ENCODE measurements around the gene PTPN6. TPM values are rescaled to one million over a fixed set of nuclear protein-coding genes. Genes with fewer than 3 reads are reported as not detected.

Gene PTPN6
- total RNA-seq, 2 experiments from 2014 or later, result 79.0 to 83.5 TPM

- Histone ChIP-seq H3K9me3 (ENCODE audit: control insufficient read depth in 1 of 2, insufficient read depth in 1 of 2, low read length in 2 of 2) (no peaks in the 10 kb centered on the region), H3K27me3 (ENCODE audit: control insufficient read depth in 1 of 2, insufficient read depth in 2 of 2, low read length in 2 of 2) (no peaks in the 10 kb centered on the region), H3K4me1 (ENCODE audit: insufficient read depth, low read length) (peaks cover 64% of the 10 kb centered on the region), H3K27ac (ENCODE audit: low read depth in 1 of 2, low read length in 2 of 2) (no peak overlapping the region), H3K36me3 (ENCODE audit: insufficient read depth, low read length) (peaks cover 41% of the 10 kb centered on the region), H3K4me3 (ENCODE audit: low read length) (no peak overlapping the region)
- Mint-ChIP-seq H3K27ac (peak overlapping the region; percentile 58), H3K9me3 (no peaks in the 10 kb centered on the region), H3K36me3 (ENCODE audit: low read depth) (peaks cover 62% of the 10 kb centered on the region), H3K4me1 (ENCODE audit: low read depth) (peaks cover 53% of the 10 kb centered on the region), H3K4me3 (peak overlapping the region; percentile 73), H3K27me3 (no peaks in the 10 kb centered on the region)
- POLR2A ChIA-PET, result interaction anchor here (0.7 to 16.4 kb wide), 3 partner anchors 19 to 41 kb away, joined by 3 to 963 read pairs (median 3); partner anchors contain the start of genes C12orf57, PTPN6 and RNU7-1
- intact Hi-C loops (cut with DNase I, micrococcal nuclease), result no loop called here
- no peak for ATAC-seq (ENCODE audit: poor library complexity)
- TF ChIP-seq, protein P1, sequence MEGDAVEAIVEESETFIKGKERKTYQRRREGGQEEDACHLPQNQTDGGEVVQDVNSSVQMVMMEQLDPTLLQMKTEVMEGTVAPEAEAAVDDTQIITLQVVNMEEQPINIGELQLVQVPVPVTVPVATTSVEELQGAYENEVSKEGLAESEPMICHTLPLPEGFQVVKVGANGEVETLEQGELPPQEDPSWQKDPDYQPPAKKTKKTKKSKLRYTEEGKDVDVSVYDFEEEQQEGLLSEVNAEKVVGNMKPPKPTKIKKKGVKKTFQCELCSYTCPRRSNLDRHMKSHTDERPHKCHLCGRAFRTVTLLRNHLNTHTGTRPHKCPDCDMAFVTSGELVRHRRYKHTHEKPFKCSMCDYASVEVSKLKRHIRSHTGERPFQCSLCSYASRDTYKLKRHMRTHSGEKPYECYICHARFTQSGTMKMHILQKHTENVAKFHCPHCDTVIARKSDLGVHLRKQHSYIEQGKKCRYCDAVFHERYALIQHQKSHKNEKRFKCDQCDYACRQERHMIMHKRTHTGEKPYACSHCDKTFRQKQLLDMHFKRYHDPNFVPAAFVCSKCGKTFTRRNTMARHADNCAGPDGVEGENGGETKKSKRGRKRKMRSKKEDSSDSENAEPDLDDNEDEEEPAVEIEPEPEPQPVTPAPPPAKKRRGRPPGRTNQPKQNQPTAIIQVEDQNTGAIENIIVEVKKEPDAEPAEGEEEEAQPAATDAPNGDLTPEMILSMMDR (IDR thresholded peaks at IDR 0.05), result no peak
- DNase-seq, result no peak
- CTCF ChIA-PET, result interaction anchor here (1.1 to 13.3 kb wide), 5 partner anchors 10 to 75 kb away, joined by 3 to 324 read pairs (median 4); partner anchors contain the start of genes C12orf57, PTPN6 and RNU7-1
Observed at GRCh38 chr12:6966351-6966750, 15.2 kb downstream of the PTPN6 start.

GRCh38 chr12:6967651-6968100 is 16.5 kb downstream of the PTPN6 start:
- DNase-seq, result no peak
- H3K4me1 ChIP-seq (ENCODE audit: insufficient read depth, low read length), result peaks cover 60% of the 10 kb centered on the region
- Mint-ChIP-seq H3K27me3 (no peaks in the 10 kb centered on the region), H3K9me3 (no peaks in the 10 kb centered on the region), H3K4me3 (peak overlapping the region; percentile 54), H3K36me3 (ENCODE audit: low read depth) (peaks cover 64% of the 10 kb centered on the region), H3K4me1 (ENCODE audit: low read depth) (peaks cover 53% of the 10 kb centered on the region), H3K27ac (no peak overlapping the region)
- ChIA-PET CTCF (interaction anchor here (1.1 to 2.2 kb wide), 4 partner anchors 18 to 142 kb away, joined by 3 to 16 read pairs (median 4); partner anchors contain the start of gene C1RL), POLR2A (interaction anchor here (0.8 to 4.8 kb wide), 6 partner anchors 8 to 279 kb away, joined by 3 to 80 read pairs (median 9); partner anchors contain the start of genes C12orf57, RNU7-1 and ZNF384)
- no peak for ATAC-seq (ENCODE audit: poor library complexity)
- no peak overlapping the region for H3K4me3 ChIP-seq (ENCODE audit: low read length)
- intact Hi-C loops (cut with DNase I, micrococcal nuclease), result no loop called here
- no peak overlapping the region for H3K27ac ChIP-seq (ENCODE audit: low read depth in 1 of 2, low read length in 2 of 2)
- no peaks in the 10 kb centered on the region for H3K27me3 ChIP-seq (ENCODE audit: control insufficient read depth in 1 of 2, insufficient read depth in 2 of 2, low read length in 2 of 2)
- H3K36me3 ChIP-seq (ENCODE audit: insufficient read depth, low read length), result peaks cover 41% of the 10 kb centered on the region
- no peaks in the 10 kb centered on the region for H3K9me3 ChIP-seq (ENCODE audit: control insufficient read depth in 1 of 2, insufficient read depth in 1 of 2, low read length in 2 of 2)
- TF ChIP-seq, protein P1 (IDR thresholded peaks at IDR 0.05), result no peak

DNA sequence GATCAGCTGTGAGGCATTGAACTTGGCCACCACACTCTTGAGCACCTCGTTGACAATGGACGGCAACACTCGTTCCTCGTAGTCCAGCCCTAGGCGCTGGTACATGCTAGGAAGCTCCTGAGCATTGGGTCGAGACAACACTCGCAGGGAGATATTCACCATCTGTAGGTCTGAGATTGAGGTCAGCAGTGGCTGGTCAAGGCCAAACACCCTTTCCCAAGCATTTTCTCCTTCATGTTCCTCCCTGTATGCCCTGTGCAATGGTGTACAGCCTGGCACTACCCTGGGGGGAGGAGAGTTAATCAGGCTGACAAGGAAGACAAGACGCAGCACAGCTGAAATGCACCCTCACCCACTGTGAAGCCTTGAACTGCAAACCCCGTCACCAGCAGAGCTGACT is 17.3 kb downstream of the PTPN6 start:
- Histone ChIP-seq H3K27me3 (ENCODE audit: control insufficient read depth in 1 of 2, insufficient read depth in 2 of 2, low read length in 2 of 2) (no peaks in the 10 kb centered on the region), H3K36me3 (ENCODE audit: insufficient read depth, low read length) (peaks cover 45% of the 10 kb centered on the region), H3K4me1 (ENCODE audit: insufficient read depth, low read length) (peaks cover 56% of the 10 kb centered on the region), H3K9me3 (ENCODE audit: control insufficient read depth in 1 of 2, insufficient read depth in 1 of 2, low read length in 2 of 2) (no peaks in the 10 kb centered on the region), H3K27ac (ENCODE audit: low read depth in 1 of 2, low read length in 2 of 2) (peak overlapping the region in 1 of 2 donors; percentile 16), H3K4me3 (ENCODE audit: low read length) (no peak overlapping the region)
- TF ChIP-seq, protein P1 (IDR thresholded peaks at IDR 0.05), result no peak
- POLR2A ChIA-PET, result interaction anchor here (0.7 to 4.8 kb wide), 7 partner anchors 9 to 279 kb away, joined by 3 to 80 read pairs (median 3); partner anchors contain the start of genes C12orf57, RNU7-1 and ZNF384
- no peaks in the 10 kb centered on the region for H3K9me3 Mint-ChIP-seq
- CTCF ChIA-PET, result interaction anchor here (0.9 to 2.9 kb wide), 7 partner anchors 19 to 141 kb away, joined by 3 to 16 read pairs (median 4); partner anchors contain the start of genes C12orf57, C1RL and RNU7-1
- H3K27ac Mint-ChIP-seq, result peak overlapping the region; percentile 90
- H3K4me1 Mint-ChIP-seq (ENCODE audit: low read depth), result peaks cover 53% of the 10 kb centered on the region
- no peak for ATAC-seq (ENCODE audit: poor library complexity)
- H3K36me3 Mint-ChIP-seq (ENCODE audit: low read depth), result peaks cover 65% of the 10 kb centered on the region
- intact Hi-C loops (cut with DNase I, micrococcal nuclease), result no loop called here
- DNase-seq, result no peak
- H3K4me3 Mint-ChIP-seq, result peak overlapping the region; percentile 100
- H3K27me3 Mint-ChIP-seq, result no peaks in the 10 kb centered on the region

Measured in CD4-positive, alpha-beta T cell (primary cell).